ENCODE data around the gene B3GAT1.

Gene B3GAT1

GRCh38 chr11:134364261-134364660 lies 47.8 kb downstream of the B3GAT1 start:
- TF ChIP-seq, protein P1, sequence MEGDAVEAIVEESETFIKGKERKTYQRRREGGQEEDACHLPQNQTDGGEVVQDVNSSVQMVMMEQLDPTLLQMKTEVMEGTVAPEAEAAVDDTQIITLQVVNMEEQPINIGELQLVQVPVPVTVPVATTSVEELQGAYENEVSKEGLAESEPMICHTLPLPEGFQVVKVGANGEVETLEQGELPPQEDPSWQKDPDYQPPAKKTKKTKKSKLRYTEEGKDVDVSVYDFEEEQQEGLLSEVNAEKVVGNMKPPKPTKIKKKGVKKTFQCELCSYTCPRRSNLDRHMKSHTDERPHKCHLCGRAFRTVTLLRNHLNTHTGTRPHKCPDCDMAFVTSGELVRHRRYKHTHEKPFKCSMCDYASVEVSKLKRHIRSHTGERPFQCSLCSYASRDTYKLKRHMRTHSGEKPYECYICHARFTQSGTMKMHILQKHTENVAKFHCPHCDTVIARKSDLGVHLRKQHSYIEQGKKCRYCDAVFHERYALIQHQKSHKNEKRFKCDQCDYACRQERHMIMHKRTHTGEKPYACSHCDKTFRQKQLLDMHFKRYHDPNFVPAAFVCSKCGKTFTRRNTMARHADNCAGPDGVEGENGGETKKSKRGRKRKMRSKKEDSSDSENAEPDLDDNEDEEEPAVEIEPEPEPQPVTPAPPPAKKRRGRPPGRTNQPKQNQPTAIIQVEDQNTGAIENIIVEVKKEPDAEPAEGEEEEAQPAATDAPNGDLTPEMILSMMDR (IDR thresholded peaks at IDR 0.05): no peak
- no peak for TF ChIP-seq ZFX (IDR thresholded peaks at IDR 0.05; ENCODE audit: borderline replicate concordance)
- no peak overlapping the region for H3K27ac ChIP-seq

GRCh38 chr11:134363592-134363991 lies 48.5 kb downstream of the B3GAT1 start:
- TF ChIP-seq, protein P1 (IDR thresholded peaks at IDR 0.05): no peak
- TF ChIP-seq ZFX (IDR thresholded peaks at IDR 0.05; ENCODE audit: borderline replicate concordance): no peak
- no peak overlapping the region for H3K27ac ChIP-seq

GRCh38 chr11:134363161-134363560 lies 48.9 kb downstream of the B3GAT1 start:
- TF ChIP-seq ZFX (IDR thresholded peaks at IDR 0.05; ENCODE audit: borderline replicate concordance): no peak
- TF ChIP-seq, protein P1 (IDR thresholded peaks at IDR 0.05): no peak
- no peak overlapping the region for H3K27ac ChIP-seq

- TF ChIP-seq ZFX (IDR thresholded peaks at IDR 0.05; ENCODE audit: borderline replicate concordance): no peak
- TF ChIP-seq, protein P1 (IDR thresholded peaks at IDR 0.05): no peak
- no peak overlapping the region for H3K27ac ChIP-seq
Measured at GRCh38 chr11:134362192-134362901, 49.7 kb downstream of the B3GAT1 start.

GRCh38 chr11:134361661-134362060 lies 50.4 kb downstream of the B3GAT1 start:
- no peak for TF ChIP-seq ZFX (IDR thresholded peaks at IDR 0.05; ENCODE audit: borderline replicate concordance)
- TF ChIP-seq, protein P1 (IDR thresholded peaks at IDR 0.05): no peak
- H3K27ac ChIP-seq: no peak overlapping the region

- TF ChIP-seq, protein P1 (IDR thresholded peaks at IDR 0.05): peak; percentile 91
- TF ChIP-seq ZFX (IDR thresholded peaks at IDR 0.05; ENCODE audit: borderline replicate concordance): no peak
Measured at GRCh38 chr11:134360050-134360835, 51.8 kb downstream of the B3GAT1 start.

DNA sequence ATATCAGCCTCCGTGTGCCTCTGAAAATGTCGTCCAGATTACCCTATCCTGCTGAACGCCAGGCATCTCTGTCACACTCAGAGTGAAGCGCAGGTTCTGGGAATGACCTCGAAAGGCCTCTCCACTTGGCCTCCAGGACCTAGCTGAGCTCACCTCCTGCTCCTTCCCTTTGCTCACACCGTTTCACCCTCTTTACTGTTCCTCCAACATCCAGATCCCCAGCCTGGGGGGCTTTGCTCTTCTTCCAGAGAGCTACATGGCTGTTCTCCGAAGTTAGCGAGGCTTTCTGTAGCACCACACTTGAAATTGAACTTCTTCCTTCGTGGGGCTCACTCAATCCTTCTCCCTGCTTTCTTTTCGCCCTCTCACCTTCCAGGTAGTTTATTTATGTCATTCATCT lies 52.4 kb downstream of the B3GAT1 start:
- no peak for TF ChIP-seq ZFX (IDR thresholded peaks at IDR 0.05; ENCODE audit: borderline replicate concordance)
- TF ChIP-seq, protein P1 (IDR thresholded peaks at IDR 0.05): no peak
- H3K27ac ChIP-seq: no peak overlapping the region

More at GRCh38 chr11:134360050-134360835, 51.8 kb downstream of the B3GAT1 start:
- H3K27ac ChIP-seq: no peak overlapping the region
